Islet precursor cell (in vitro differentiated cells): ENCODE data around the gene CFDP1.
A peak's percentile ranks its signal among the peaks of the same experiment; 100 is the strongest.

Experiments used
- DNase-seq: peaks from one replicate; pipeline ENCODE4 v3.0.0-alpha.2; 2018

The CFDP1 gene

DNA sequence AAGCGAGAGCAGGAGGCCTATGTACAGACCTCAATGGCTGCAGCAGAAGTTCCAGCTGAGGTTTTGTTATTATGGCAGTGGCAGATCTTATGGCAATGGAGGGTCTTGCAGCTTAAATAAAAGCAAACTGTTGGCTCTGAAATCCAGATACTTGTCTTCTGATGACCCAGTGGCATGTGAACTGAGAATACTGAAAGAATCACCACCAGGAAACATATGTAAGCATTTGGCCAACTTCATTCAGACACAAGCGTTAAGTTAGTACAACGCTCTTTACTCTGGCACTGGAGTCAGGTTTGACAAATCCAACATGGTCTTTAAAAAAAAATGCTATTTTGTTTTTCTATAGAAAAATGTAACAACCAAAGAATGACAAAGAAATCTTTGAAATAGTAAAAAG is 70.5 kb downstream of the CFDP1 start:
- DNase-seq = no peak

DNA sequence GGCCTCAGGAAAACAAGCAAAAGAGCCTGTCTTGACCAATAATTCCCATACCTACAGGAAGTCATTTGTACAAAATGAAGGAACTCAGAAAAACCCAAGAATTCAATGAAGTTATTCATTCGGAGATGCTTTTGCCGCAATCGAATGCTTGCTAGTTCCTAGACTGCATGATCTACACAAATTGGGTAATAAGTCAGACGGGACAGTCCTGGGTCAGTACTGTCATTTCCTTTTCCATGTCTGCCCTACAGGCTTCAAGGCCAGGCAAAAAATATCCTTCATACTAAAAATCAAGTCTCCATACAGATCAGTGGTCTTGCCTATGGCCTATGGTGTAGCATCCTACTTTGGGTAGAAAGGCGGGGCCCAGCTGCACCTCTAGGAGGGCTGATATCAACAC is 71.4 kb downstream of the CFDP1 start:
- no peak for DNase-seq

DNA sequence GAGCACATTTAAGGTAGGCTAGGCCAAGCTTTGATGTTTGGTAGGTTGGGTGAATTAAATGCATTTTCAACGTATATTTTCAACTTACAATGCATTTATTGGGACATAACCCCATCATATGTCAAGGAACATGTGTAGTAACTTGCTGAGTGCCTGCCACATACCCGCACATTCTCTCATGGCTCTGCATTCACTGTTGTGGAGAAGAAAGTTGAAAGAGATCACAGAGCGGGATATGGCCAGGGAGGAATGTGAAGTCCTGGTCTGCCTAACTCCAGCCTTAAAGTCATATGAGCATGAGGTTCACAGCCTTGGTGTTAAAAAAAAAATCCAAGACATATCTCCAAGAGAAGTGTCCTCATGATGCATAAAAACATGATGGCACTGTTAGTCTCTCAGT is 79.1 kb downstream of the CFDP1 start:
- DNase-seq = peak; percentile 53

DNA sequence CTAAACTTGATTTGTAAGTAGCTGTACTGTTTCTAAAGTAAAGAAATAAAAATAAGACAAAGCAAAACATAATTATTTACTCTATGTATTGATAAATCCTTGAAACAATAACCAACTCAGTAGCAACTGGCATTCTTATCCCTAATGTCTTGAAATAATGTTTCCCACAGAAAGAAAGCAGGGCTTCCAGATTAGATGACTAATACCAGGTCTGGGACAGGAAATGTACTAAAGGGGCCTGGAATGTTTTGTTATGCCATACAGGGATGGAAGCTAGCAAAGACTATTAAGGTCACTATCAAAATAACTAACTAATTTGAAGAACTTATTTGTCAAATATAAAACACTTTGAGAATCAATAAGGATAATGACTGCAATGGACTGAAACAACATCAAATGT is 82.1 kb downstream of the CFDP1 start:
- DNase-seq = no peak

DNA sequence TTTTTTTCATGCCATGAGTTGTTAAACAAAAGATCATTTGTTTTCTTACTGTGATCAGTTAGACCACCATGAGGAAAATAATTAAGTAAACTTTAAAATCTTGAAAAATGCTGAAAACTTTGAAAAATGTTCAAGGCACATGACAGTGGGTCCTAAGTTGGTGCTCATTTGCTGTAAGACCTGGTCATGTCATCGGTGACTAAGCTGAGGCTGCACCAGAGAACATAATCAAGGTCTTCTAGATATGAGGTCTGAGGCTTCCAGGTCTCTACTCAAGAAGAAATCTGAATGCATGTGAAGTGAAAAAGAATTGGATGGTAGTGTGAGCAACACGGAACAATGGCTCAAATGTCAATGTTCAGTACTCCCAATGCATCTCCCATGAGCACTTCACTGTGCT is 87.6 kb downstream of the CFDP1 start:
- DNase-seq = no peak

DNA sequence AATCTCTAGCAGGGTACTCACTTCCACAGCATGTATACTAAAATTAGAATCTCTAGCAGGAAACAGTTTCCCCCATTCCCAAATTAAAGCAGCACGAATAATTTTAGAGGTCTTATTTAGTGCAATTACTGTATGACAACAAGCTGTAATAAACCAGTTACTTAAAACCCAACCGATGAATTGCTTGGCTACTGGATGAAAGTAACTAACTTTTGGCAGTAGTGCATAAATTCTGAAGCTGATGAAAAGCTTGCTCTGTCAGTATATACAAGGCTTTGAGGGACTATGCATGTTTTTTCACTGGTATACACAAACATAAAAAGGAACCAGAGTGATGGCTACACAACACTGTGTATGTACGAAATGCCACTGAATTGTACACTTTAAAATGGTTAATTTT is 89.4 kb downstream of the CFDP1 start:
- DNase-seq = no peak

DNA sequence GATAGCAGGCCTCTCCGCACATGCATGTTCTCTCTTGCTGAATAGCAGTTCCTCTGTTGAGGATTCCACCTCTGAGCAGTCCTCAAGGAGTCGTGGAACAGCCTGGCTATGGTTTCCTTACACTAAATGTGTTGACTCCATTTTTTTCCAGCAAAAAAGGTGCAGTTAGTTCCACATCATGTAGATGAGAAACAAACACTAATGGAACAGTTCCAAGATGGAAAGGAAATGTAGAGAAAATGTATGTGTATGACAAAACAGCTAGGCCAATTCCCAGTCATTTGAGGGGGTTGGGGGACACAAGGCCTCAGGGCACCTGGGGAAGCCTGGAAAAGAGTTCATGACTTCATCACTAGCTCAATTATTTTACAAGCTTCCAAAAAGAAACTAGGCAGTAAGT is 90.0 kb downstream of the CFDP1 start:
- DNase-seq = no peak

DNA sequence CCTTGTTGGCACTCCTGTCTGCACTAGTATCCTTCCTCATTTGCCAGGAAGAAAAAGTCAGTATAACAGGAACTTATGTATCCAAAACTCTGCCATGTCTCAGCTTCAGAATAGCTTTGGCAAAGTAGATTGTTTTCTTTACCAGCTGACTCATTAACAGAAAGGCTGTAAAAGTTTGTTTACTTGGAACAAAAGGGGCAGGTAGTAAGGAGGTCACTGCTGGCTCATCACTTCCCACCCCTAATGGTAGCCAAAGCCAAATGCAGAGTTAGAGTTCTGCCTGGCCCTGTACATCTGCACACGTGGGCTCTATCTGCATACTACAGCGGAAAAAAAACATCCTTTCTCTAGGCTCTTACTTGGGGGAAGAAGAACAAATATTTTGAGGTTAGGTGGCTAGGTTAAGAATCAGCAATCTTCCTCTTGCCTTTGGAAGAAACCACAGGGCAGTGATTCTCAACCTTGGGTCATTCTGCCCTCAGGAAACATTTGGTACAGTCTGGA is 90.9 kb downstream of the CFDP1 start:
- peak; percentile 62 for DNase-seq

DNA sequence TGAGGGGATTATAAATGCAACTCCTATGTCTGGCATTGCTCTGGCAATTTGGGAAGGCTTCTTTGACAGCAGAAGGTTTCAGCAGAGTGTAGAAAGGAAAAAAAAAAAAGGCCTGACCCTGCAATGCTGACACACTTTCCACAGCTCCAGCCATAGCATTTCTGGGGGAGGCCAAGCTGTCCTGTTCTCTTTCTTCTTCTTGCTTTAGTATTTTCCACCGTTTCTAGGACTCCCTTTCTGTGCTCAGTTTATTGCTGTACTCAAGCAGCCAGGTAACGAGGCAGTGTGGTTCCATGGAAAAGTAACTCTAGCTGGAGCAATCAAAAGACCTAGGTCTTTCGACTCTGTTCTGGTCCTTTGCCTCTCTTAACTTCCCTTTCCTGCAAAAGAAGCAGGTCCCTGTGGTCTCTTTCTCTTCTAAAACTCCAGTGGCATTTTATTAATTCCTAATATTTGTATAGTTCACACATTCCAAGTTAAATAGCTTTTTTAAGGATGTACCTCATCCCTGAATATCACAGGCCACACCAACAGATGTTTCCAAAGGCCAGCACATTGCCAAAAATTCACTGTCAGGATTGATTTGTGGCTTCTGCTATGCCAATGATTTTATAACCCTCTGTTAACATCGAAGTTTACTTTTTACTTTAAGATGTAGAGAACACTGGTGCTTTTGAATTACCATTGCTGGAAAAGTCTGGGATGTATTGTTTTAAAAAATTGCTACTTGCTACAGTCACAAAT is 91.6 kb downstream of the CFDP1 start:
- DNase-seq = peak; percentile 60

DNA sequence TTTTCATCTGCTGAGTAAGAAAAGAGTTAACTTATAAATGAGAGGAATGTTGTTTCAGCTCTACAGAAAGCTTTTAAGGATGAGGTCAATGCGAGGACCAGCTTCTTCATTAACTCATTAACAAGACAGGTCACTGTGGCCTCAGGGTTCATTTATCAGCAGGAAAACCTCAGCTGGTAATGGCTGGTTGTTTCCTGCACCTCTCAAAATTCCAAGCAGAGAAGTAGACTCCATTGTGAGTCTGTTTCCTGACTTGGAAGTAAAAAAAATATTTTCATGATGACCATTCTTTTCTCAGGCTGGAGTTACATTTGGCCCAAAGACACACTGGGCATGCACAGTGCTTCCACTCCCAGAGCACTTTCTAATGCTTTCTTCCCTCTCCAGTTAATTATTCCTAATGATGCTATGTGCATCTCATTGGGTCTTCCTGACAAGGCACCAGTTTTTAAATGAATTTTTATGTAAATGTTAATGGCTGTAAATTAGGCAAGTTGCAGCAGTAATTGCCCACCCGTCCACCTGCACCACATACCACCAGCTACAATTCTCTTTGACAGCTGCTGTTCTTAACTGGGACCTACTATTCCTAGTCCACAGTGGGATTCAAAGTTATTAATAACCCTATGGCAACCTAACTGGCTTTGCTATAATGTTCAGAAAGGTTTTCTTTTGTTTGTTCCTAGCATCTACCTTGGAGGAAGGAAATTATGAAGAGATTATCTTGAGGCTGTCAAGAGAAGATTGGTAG is 92.4 kb downstream of the CFDP1 start:
- DNase-seq = peak; percentile 96

DNA sequence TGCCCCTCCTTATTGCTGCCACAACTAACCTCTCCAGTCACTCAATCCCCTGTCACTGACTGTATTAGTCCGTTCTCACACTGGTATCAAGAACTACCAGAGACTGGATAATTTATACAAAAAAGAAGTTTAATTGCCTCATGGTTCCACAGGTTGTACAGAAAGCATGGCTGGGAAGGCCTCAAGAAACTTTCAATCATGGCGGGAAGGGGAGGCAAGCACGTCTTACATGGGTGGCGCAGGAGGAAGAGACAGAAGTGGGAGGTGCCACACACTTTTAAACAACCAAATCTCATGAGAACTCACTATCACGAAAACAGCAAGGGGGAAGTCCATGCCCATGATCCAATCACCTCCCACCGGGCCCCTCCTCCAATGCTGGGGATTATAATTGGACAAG is 95.9 kb downstream of the CFDP1 start:
- DNase-seq = no peak

DNA sequence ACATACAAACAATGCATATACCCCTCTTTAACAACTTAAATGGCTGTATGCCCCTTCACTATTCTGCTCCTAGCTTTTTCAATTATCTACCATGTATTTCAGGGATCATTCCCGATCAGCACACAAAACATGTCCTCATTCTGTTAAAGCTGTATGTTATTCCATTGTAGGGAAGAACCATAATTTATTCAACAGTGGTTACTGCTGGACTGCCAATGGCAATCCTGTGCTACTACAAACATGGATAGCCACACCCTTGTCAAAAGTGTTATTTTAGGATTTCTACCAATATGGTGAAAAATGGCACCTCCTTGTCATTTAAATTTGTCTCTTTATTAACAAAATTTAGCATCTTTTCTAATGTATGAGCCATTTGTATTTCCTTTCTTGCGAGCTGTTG is 96.8 kb downstream of the CFDP1 start:
- DNase-seq = no peak

DNA sequence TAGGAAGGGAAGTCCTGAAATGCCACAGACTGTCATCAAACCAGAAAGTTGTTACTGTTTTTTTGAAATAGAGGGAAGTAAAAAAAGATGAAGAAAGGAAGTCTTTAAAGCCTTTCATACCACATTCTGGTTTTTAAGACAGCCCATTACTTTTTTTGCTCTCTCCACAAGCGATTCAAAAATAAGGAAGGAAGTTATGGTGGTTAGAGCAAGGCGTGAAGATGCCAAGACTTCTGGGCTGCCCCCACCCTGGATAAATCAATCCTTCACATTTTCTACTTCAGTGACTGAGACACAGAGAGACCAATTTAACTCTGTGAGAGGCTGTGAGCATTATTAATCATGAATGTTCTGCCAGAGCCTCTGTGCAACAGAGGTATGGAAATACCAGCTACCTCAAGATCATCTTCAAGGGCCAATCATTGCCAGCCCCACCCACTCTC is 99.6 kb downstream of the CFDP1 start:
- DNase-seq = no peak

DNA sequence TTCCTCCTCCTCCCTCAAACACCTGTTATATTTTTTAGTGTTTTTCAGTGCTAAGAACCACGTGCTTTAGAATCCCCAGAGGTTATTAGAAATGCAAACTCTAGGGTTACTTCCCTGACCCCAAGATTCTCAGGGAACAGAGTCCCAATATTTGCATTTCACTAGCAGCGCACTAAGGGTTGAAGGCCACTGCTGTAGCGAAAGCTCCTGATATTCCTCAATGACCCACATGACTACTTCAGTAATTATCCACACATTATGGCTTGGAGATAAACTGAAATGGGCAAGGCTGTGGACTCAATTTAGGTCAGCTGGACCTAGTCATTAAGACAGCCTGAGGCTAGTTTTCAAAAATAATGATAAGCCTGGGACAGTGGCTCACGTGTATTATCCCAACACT is 103.4 kb downstream of the CFDP1 start:
- no peak for DNase-seq

DNA sequence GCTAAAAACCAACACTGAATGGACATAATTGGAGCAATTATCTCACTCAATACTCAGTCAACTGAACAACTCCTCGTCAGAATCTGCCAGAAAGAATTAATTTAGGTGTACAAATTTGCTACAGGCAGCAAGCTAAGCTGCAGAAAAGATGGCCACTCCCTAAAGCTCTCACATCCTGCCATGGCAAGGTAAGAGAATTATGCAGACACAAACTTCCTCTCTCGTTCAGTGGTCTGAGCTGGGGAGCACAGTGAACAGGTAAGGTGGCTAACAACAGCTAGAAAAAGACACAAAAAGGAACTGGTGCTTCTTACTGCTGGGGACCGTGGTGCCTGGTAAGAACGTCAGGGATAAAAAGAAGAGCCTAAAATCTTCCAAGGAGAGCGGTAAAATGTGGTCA is 107.0 kb downstream of the CFDP1 start:
- no peak for DNase-seq

DNA sequence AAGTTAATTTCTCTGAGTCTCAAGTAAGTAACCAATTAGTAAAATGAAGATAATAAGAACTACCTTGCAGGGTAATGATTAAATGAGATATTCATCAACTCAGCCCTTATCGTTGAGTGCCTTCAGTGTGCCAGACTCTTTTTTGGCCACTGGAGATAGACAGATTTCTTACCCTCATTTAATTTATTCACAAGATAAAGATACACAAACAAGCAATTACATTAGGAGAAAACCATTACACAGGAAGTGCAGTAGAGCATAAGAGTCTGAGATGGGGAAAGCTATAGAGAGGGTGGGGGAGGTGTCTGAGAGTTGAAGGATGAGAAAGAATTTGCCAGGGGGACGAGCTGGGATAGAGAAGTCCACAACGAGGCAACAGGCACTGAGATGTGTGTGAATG is 109.4 kb downstream of the CFDP1 start:
- no peak for DNase-seq

DNA sequence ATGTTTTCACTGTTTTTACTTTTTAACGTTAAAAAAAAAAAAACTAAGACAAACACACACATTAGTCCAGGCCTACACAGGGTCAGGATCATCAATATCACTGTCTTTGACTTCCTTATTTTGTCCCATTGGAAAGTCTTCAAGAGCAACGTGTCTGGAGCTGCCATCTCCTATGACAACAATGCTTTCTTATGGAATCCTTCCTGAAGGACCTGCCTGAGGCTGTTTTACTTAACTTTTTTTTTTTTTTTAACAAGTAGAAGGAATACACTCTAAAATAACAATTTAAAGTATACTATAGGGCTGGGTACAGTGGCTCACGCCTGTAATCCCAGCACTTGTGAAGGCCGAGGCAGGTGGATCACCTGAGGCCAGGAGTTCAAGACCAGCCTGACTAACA is 110.1 kb downstream of the CFDP1 start:
- no peak for DNase-seq

DNA sequence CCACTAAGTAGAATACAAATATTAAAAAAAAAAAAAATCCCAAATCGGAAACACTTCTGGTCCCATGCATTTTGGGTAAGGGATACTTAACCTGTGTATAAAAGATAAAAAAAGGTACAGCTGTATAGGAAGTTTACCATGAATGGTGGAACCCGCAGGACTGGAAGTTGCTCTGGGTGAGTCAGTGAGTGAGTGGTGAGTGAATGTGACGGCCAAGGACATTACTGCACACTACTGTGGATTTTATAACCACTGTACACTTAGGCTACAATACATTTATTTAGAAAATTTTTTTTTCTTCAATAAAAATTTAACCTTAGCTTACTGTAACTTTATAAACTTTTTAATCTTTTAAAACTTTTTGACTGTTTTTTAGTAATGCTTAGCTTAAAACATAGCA is 110.6 kb downstream of the CFDP1 start:
- no peak for DNase-seq

DNA sequence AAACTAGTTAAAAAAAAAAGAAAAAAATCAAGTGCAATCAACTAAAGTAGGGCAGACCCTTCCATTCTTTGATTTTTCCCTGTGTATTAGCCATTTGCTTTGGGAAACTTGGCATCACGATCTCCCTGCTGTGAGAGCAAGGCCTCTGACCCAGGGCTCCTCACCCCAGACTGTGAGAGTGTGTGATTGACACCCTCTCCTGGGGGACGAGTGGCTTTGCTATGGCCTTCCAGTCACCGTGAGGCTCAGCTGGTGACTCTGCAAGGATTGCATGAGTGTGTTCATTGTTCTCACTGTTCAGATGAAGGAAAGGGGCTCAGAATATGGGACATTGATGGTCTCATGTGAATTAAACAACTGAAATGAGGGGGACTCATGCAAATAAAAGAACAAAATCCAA is 112.9 kb downstream of the CFDP1 start:
- DNase-seq = no peak

DNA sequence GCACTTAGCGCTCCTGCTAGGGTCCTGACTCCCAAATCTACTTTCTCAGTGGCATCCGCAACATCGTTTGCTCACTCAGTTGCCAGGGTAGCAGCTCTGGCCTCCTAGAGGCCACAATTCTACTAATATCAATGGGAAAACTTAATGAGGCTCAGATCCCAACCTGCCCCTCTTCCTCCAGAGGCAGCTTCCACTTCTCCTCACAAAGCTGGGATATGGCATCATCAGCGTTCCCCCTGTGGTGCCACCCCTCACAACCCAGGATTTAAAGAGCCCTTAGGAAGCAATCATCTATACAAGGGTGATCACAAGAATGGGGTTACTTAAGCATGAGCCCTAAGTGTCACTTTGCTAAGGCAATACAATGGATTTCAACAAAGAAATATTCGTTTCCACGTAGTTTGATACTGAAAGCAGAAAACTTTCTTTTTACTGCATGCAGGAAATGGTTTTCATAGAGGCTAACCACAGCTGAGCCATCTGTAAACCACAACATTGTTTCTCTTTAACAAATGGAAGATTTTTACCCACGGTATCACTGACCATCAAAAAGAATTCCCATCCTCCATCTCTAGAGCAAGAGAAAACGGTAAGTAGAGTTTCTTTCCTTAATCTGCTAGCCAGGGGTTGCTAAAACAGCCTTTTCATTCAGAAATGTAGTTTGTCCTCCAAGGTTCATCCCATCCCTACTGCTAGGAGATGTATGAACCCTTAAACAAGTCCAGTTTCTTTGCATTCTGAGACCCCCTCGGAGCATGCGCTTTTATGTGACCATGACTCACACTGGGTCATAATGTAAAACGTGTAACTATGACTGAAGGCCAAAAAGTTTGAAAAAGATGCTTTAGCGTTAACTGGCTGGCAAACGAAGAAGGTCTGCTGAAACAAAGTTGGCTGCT is 113.5 kb downstream of the CFDP1 start:
- DNase-seq = no peak

DNA sequence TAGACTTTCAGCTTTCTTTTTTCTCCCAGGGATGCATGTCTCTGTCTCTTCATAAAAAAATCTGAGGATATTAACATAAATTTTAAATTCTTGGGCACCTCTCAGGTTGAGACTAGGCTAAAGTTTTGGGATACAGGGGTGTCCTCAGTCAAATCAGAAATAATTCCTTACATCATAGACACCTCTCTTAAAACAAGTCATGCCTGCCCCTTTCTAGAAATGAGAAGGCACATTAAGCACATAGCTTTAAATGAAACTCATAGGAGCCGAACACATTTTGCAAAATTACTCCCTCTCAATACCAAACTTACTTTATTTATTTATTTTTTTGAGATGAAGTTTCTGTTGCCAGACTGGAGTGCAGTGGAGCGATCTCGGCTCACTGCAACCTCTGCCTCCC is 114.6 kb downstream of the CFDP1 start:
- no peak for DNase-seq

DNA sequence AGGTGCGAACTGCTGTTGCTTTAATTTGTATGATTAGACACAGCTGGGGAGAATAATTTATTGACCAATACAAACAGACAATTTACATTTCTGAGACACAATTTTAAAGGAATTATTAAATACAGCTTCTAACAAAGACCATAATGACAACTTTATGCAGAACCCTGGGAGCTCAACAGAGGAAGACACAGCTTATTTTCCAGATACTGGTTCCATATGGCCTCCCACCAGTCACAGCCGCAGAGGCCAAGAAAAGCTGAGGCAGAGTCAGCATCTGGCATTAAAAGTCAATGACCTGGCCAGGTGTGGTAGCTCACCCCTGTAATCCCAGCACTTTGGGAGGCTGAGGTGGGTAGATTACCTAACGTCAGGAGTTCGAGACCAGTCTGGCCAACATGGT is 115.8 kb downstream of the CFDP1 start:
- no peak for DNase-seq

DNA sequence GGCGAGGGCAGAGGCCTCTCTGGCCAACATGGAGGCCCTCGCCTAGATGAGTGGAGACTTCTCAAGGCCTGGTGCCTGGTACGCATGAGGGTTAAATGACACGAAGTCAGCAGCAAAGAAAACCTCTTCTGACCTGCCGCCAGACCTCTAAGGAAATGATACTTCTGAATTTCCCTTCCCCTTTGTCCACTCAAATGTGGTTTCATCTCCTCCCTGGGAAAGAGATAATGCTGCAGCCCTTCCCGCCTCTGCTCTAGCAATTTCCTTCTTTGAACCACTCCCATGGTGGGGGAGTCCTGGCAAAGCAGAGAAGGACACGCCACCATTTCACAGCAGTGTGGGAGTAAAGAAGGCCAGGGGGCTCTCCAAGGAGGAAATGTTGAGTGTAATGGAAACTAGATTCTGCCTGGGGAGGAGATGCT is 116.2 kb downstream of the CFDP1 start:
- no peak for DNase-seq
